ENCODE measurements around the gene C14orf132.

DNA sequence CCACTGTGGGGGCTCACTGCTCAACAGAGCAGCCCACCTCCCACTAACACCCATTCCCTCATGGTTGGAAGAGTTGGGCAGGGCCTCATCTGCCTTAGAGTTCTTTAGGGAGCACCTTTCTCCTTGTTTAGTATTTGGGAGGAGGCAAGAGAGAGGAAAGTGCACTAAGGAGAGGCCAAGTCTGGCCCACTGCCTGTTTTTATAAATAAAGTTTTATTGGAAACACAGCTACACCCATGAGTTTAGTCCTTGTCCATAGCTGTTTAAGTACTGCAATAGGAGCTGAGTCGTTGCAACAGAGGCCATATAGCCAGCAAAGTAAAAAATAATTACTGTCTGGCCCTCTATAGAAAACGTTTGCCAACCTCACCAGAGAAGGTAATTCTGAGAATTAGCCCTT is 63.9 kb downstream of the C14orf132 start:
- TF ChIP-seq POLR2A (IDR thresholded peaks at IDR 0.05) (no peak), CTCF (IDR thresholded peaks at IDR 0.05) (no peak)

Data from testis (tissue), 2 donors.